Sigmoid colon (tissue), 7 donors: ENCODE measurements around the gene AMOT. TPM values are rescaled to one million over a fixed set of nuclear protein-coding genes. Genes with fewer than 3 reads are reported as not detected.

Source experiments
- DNase-seq: peaks from one replicate; pipeline ENCODE4 v3.0.0-alpha.2; 2019
- H3K27ac ChIP-seq, 4 donors: fragments of 200-600 bp; sonication (generic); one replicate each; pipeline ENCODE4 v1.5.1; 2016 to 2019; ENCODE audit warnings: mild to moderate bottlenecking in 1 of 4
- H3K27me3 ChIP-seq, 3 donors: fragments of 200-600 bp; sonication (generic); one replicate each; pipeline ENCODE4 v1.5.1; 2019; ENCODE audit warnings: mild to moderate bottlenecking in 1 of 3
- H3K36me3 ChIP-seq, 4 donors: fragments of 200-600 bp; sonication (generic); one replicate each; pipeline ENCODE4 v1.5.1; 2016 to 2019
- H3K4me1 ChIP-seq, 4 donors: fragments of 200-600 bp; sonication (generic); one replicate each; pipeline ENCODE4 v1.5.1; 2017 to 2019
- H3K4me3 ChIP-seq, 4 donors: fragments of 200-600 bp; sonication (generic); one replicate each; pipeline ENCODE4 v1.5.1; 2017 to 2019; ENCODE audit warnings: mild to moderate bottlenecking in 2 of 4, moderate library complexity in 1 of 4
- H3K9me3 ChIP-seq, 4 donors: fragments of 200-600 bp in 3 of 4; sonication (generic) in 3 of 4; one replicate each; pipeline versions ENCODE4 v1.5.1 to v1.6.1; 2013 to 2019
- EP300 ChIP-seq, 4 donors: sonication (generic); formaldehyde crosslinking; IDR thresholded peaks; one replicate each; pipeline ENCODE4 v1.6.1; 2017; ENCODE audit warnings: antibody characterized with exemption in 4 of 4
- POLR2A ChIP-seq, 2 donors: fragments of 450-650 bp; IDR thresholded peaks; one replicate each; pipeline ENCODE4 v1.6.1; 2016; ENCODE audit warnings: antibody characterized with exemption in 2 of 2, mild to moderate bottlenecking in 2 of 2, moderate library complexity in 2 of 2
- POLR2AphosphoS5 ChIP-seq, 4 donors: sonication (generic); formaldehyde crosslinking; IDR thresholded peaks; one replicate each; pipeline ENCODE4 v1.6.1; 2017; ENCODE audit warnings: antibody characterized with exemption in 4 of 4
- WGBS, 2 donors: extraction: QIAGEN DNeasy Blood & Tissue Kit; methylation state at CpG; one replicate each; pipeline ENCODE4 v1.1.7; 2013; 5-methylcytosine and 5-hydroxymethylcytosine counted together
- intact Hi-C: fragments of 100-400 bp; cut with DNase I; formaldehyde crosslinking; loops from one replicate; pipeline ENCODE4 v1.15.1; 2023
- polyA plus RNA-seq, 3 donors: library from polyadenylated mRNA; stranded (reverse); fragments of 200-250 nt; gene quantifications; one replicate each; pipeline ENCODE4 v1.2.3, GENCODE V29; 2013
- total RNA-seq, 4 donors: library from RNA; depleted of rRNA; stranded (reverse); fragments of >200 nt; gene quantifications; one replicate each; pipeline ENCODE4 v1.1.0, GENCODE V29; 2016
- TF ChIP-seq, protein P1 (sequence below), 4 experiments: fragments of 450-650 bp in 3 of 4; fragments of 200-600 bp in 1 of 4; IDR thresholded peaks; one replicate each; pipeline ENCODE4 v1.5.1; 2016 to 2019; ENCODE audit warnings: antibody characterized with exemption in 4 of 4, mild to moderate bottlenecking in 3 of 4, moderate library complexity in 2 of 4
- donor health status: healthy with polysubstance abuse.
- donor health status: Bipolar disorder and iron deficiency.
- donor health status: healthy.

Gene AMOT
- total and polyA plus RNA-seq, 7 donors, result 2.1 to 31.9 (median 14.1) TPM

GRCh38 chrX:112761242-112762207 lies 79.1 kb downstream of the AMOT start:
- no peak for DNase-seq
- 60 to 79% methylated on average over 7 of the region's 7 CpGs for WGBS, 2 donors
- intact Hi-C loops, result no loop called here

DNA sequence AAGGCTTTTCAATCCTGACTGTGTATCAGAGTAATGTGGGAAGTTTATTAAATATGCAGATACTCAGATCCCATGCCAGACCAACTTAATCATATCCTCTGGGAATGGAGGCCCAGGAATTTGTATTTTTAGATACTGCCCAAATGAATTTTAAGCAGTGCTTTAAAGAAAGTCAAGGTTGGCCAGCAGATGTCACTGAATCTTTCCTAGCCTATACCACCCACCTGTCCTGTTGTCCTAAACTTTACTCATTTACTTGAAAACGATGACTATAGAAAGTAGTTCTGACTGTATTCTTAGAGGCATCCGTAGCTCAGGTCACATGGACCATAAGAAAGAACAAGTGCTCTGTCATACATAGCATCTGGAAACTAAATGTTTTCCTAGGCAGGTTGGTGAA lies 79.9 kb downstream of the AMOT start:
- H3K27me3 ChIP-seq, result no peaks in the 10 kb centered on the region

More at GRCh38 chrX:112761242-112762207, 79.1 kb downstream of the AMOT start:
- Histone ChIP-seq H3K4me3 (no peak overlapping the region), H3K9me3 (no peaks in the 10 kb centered on the region), H3K36me3 (no peaks in the 10 kb centered on the region), H3K27me3 (no peaks in the 10 kb centered on the region), H3K4me1 (no peaks in the 10 kb centered on the region), H3K27ac (no peak overlapping the region)
- TF ChIP-seq, protein P1, sequence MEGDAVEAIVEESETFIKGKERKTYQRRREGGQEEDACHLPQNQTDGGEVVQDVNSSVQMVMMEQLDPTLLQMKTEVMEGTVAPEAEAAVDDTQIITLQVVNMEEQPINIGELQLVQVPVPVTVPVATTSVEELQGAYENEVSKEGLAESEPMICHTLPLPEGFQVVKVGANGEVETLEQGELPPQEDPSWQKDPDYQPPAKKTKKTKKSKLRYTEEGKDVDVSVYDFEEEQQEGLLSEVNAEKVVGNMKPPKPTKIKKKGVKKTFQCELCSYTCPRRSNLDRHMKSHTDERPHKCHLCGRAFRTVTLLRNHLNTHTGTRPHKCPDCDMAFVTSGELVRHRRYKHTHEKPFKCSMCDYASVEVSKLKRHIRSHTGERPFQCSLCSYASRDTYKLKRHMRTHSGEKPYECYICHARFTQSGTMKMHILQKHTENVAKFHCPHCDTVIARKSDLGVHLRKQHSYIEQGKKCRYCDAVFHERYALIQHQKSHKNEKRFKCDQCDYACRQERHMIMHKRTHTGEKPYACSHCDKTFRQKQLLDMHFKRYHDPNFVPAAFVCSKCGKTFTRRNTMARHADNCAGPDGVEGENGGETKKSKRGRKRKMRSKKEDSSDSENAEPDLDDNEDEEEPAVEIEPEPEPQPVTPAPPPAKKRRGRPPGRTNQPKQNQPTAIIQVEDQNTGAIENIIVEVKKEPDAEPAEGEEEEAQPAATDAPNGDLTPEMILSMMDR (IDR thresholded peaks at IDR 0.05), result no peak
- TF ChIP-seq EP300 (IDR thresholded peaks at IDR 0.05), result no peak
- no peak for TF ChIP-seq POLR2A (IDR thresholded peaks at IDR 0.05)
- no peak for TF ChIP-seq POLR2AphosphoS5 (IDR thresholded peaks at IDR 0.05)

GRCh38 chrX:112759966-112760365 lies 80.7 kb downstream of the AMOT start:
- DNase-seq, result no peak
- TF ChIP-seq POLR2AphosphoS5 (IDR thresholded peaks at IDR 0.05) (no peak), EP300 (IDR thresholded peaks at IDR 0.05) (no peak), POLR2A (IDR thresholded peaks at IDR 0.05) (no peak)
- TF ChIP-seq, protein P1 (IDR thresholded peaks at IDR 0.05), result no peak
- no peaks in the 10 kb centered on the region for H3K36me3 ChIP-seq
- H3K9me3 ChIP-seq, result no peaks in the 10 kb centered on the region
- H3K4me1 ChIP-seq, result no peaks in the 10 kb centered on the region
- intact Hi-C loops, result no loop called here
- WGBS, 2 donors, result 77 to 81% methylated on average over 2 of the region's 2 CpGs
- no peaks in the 10 kb centered on the region for H3K27me3 ChIP-seq
- no peak overlapping the region for H3K27ac ChIP-seq
- no peak overlapping the region for H3K4me3 ChIP-seq

More for the DNA sequence above, 79.9 kb downstream of the AMOT start:
- Histone ChIP-seq H3K4me3 (no peak overlapping the region), H3K4me1 (no peaks in the 10 kb centered on the region), H3K27ac (no peak overlapping the region), H3K9me3 (no peaks in the 10 kb centered on the region), H3K36me3 (no peaks in the 10 kb centered on the region)
- intact Hi-C loops, result no loop called here
- WGBS, 2 donors, result 21 to 31% methylated on average over 2 of the region's 2 CpGs
- no peak for TF ChIP-seq EP300 (IDR thresholded peaks at IDR 0.05)
- TF ChIP-seq POLR2A (IDR thresholded peaks at IDR 0.05), result no peak
- no peak for TF ChIP-seq POLR2AphosphoS5 (IDR thresholded peaks at IDR 0.05)
- TF ChIP-seq, protein P1 (IDR thresholded peaks at IDR 0.05), result no peak
- no peak for DNase-seq

DNA sequence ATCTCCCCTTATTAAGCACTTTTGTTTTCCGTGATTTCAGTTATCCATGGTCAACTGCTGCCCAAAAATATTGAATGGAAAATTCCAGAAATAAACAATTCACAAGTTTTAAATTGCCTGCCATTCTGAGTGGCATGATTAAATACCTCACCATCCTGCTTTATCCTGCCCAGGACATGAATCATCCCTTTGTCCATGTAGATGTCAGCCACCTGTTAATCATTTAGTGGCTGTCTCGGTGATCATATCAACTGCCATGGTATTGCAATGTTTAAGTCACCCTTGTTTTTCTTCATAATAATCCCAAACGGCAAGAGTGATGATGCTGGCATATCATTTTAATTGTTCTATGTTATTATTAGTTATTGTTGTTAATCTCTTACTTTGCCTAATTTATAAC lies 81.1 kb downstream of the AMOT start:
- Histone ChIP-seq H3K4me3 (no peak overlapping the region), H3K4me1 (no peaks in the 10 kb centered on the region), H3K9me3 (no peaks in the 10 kb centered on the region), H3K27me3 (no peaks in the 10 kb centered on the region), H3K27ac (no peak overlapping the region), H3K36me3 (no peaks in the 10 kb centered on the region)
- 45 to 71% methylated on average over 3 of the region's 3 CpGs for WGBS, 2 donors
- TF ChIP-seq POLR2AphosphoS5 (IDR thresholded peaks at IDR 0.05) (no peak), EP300 (IDR thresholded peaks at IDR 0.05) (no peak), POLR2A (IDR thresholded peaks at IDR 0.05) (no peak)
- TF ChIP-seq, protein P1 (IDR thresholded peaks at IDR 0.05), result no peak
- intact Hi-C loops, result no loop called here
- no peak for DNase-seq
